DOHH2 (cell line): Measurements from ENCODE around the gene TET1.

Experiments
- H3F3A ChIP-seq: fragments of 200-600 bp; sonication (generic), shearing (Covaris generic); 2 replicates; pipeline ENCODE4 v1.6.0; 2016; ENCODE audit warnings: antibody characterized with exemption, mild to moderate bottlenecking; ENCODE audit not compliant: control insufficient read depth, insufficient read depth
- H3K27ac ChIP-seq: fragments of 200-600 bp; sonication (generic); 2 replicates; pipeline ENCODE4 v1.5.1; 2014; ENCODE audit warnings: low read depth, mild to moderate bottlenecking, low read length, moderate library complexity
- H3K27me3 ChIP-seq: fragments of 200-600 bp; sonication (generic); 2 replicates; pipeline ENCODE4 v1.6.1; 2014; ENCODE audit warnings: mild to moderate bottlenecking, low read length, mixed read lengths; ENCODE audit not compliant: control insufficient read depth
- H3K36me3 ChIP-seq: fragments of 200-600 bp; sonication (generic); 2 replicates; pipeline ENCODE4 v1.6.1; 2014; ENCODE audit warnings: mild to moderate bottlenecking, low read length, moderate library complexity, mixed read lengths; ENCODE audit not compliant: control insufficient read depth
- H3K4me1 ChIP-seq: fragments of 200-600 bp; sonication (generic); 2 replicates; pipeline ENCODE4 v1.6.1; 2014; ENCODE audit warnings: mild to moderate bottlenecking, low read length, mixed read lengths; ENCODE audit not compliant: control insufficient read depth
- H3K4me2 ChIP-seq: fragments of 200-600 bp; sonication (generic); 2 replicates; pipeline ENCODE4 v1.6.0; 2014; ENCODE audit warnings: mild to moderate bottlenecking, low read length, moderate library complexity
- H3K4me3 ChIP-seq: fragments of 200-600 bp; sonication (generic); 2 replicates; pipeline ENCODE4 v1.5.1; 2014; ENCODE audit warnings: mild to moderate bottlenecking, low read length, mixed read lengths
- H3K79me2 ChIP-seq: fragments of 200-600 bp; sonication (generic); 2 replicates; pipeline ENCODE4 v1.6.1; 2014; ENCODE audit warnings: mild to moderate bottlenecking, low read length, mixed read lengths; ENCODE audit not compliant: control insufficient read depth
- H3K9me2 ChIP-seq: fragments of 200-600 bp; sonication (generic); replicated peaks from 2 replicates; pipeline ENCODE4 v1.6.1; 2014; ENCODE audit warnings: mild to moderate bottlenecking, low read length, mixed read lengths; ENCODE audit not compliant: control insufficient read depth
- H3K9me3 ChIP-seq: fragments of 200-600 bp; sonication (generic); 2 replicates; pipeline ENCODE4 v1.6.1; 2014; ENCODE audit warnings: antibody characterized with exemption, low read length, mixed read lengths; ENCODE audit not compliant: control insufficient read depth, insufficient read depth
- H4K20me1 ChIP-seq: fragments of 200-600 bp; sonication (generic); 2 replicates; pipeline ENCODE4 v1.6.0; 2014; ENCODE audit warnings: low read depth, mild to moderate bottlenecking, antibody characterized with exemption, low read length, moderate library complexity; ENCODE audit not compliant: control insufficient read depth, insufficient read depth
- EZH2phosphoT487 ChIP-seq: fragments of 200-600 bp; sonication (generic); IDR thresholded peaks from 2 replicates; pipeline ENCODE4 v1.6.1; 2017; ENCODE audit warnings: borderline replicate concordance, mild to moderate bottlenecking, antibody characterized with exemption, low read length, moderate library complexity, mixed read lengths
- TF ChIP-seq, protein P1 (sequence below): fragments of 200-600 bp; sonication (generic); IDR thresholded peaks from one replicate; pipeline ENCODE4 v1.5.1; 2014; ENCODE audit warnings: antibody characterized with exemption, mild to moderate bottlenecking, low read depth, low read length; ENCODE audit not compliant: poor library complexity, severe bottlenecking

TET1 gene

DNA sequence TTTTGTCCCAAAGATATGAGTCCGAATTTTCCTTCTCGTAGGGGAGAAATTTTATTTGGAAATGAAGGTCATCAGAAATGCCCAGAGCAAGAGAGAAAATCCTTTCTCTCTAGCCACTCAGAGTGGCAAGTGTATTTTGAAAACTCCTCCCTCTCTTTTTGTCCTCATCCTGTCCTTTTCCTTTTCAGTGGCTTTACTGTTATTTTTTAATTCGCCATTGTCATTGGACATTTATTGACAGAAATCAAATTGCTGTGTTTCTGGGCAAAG is 39.6 kb downstream of the TET1 start:
- no peak for TF ChIP-seq EZH2phosphoT487
- TF ChIP-seq, protein P1, sequence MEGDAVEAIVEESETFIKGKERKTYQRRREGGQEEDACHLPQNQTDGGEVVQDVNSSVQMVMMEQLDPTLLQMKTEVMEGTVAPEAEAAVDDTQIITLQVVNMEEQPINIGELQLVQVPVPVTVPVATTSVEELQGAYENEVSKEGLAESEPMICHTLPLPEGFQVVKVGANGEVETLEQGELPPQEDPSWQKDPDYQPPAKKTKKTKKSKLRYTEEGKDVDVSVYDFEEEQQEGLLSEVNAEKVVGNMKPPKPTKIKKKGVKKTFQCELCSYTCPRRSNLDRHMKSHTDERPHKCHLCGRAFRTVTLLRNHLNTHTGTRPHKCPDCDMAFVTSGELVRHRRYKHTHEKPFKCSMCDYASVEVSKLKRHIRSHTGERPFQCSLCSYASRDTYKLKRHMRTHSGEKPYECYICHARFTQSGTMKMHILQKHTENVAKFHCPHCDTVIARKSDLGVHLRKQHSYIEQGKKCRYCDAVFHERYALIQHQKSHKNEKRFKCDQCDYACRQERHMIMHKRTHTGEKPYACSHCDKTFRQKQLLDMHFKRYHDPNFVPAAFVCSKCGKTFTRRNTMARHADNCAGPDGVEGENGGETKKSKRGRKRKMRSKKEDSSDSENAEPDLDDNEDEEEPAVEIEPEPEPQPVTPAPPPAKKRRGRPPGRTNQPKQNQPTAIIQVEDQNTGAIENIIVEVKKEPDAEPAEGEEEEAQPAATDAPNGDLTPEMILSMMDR, result no peak
- H3K9me3 ChIP-seq, result no peaks in the 10 kb centered on the region
- no peaks in the 10 kb centered on the region for H3K9me2 ChIP-seq
- peaks cover 11% of the 10 kb centered on the region; the same call in 1 of the 2 replicates for H3K36me3 ChIP-seq
- peaks cover 4% of the 10 kb centered on the region for H3K79me2 ChIP-seq
- peaks cover 4% of the 10 kb centered on the region; the same call in 1 of the 2 replicates for H3F3A ChIP-seq
- H3K27me3 ChIP-seq, result no peaks in the 10 kb centered on the region
- H4K20me1 ChIP-seq, result no peaks in the 10 kb centered on the region
- H3K4me3 ChIP-seq, result peak overlapping the region; percentile 90
- H3K4me2 ChIP-seq, result peak overlapping the region; percentile 98
- peaks cover 31% of the 10 kb centered on the region for H3K4me1 ChIP-seq
- H3K27ac ChIP-seq, result no peak overlapping the region

DNA sequence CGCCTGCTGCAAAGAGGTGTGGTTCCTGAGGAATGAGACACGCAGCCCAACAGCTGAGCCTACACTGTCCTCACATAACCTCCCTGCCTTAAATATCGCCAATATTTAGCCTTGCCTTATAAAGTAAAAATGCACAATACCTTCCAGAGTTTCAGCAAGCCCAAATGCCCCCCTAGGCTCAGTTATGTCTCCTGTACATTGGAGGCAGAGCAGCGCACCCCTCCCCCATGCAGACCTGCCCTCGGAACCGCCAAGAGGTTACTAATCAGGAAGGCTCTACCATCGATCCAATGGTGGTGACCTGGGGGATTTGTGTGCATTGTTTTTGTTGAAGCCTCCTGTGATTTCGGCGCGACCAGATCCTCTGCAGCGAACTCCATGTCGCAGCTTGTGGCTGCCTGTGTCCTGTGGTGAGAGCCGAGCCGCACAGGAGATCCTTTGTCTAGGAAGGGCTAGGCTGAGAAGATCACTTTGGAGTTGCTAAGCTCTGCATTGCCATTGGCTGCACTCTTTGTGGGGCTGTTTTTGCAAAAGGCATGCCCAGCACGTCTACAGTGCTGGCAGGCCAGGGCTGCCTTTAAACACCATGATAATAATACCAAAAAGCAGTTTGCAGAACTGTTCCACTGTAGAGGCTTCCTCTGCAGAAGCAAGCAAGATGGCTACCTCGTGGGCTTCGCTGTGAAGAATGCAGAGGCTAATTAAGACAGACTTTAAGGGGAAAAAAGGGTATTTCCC is 40.1 kb downstream of the TET1 start:
- H3K9me3 ChIP-seq, result no peaks in the 10 kb centered on the region
- peak overlapping the region; percentile 98 for H3K4me2 ChIP-seq
- H3K27me3 ChIP-seq, result no peaks in the 10 kb centered on the region
- H3K4me3 ChIP-seq, result peak overlapping the region; percentile 90
- no peaks in the 10 kb centered on the region for H3K9me2 ChIP-seq
- peaks cover 11% of the 10 kb centered on the region; the same call in 1 of the 2 replicates for H3K36me3 ChIP-seq
- H3K79me2 ChIP-seq, result peaks cover 4% of the 10 kb centered on the region
- peaks cover 31% of the 10 kb centered on the region for H3K4me1 ChIP-seq
- H4K20me1 ChIP-seq, result no peaks in the 10 kb centered on the region
- TF ChIP-seq EZH2phosphoT487, result no peak
- TF ChIP-seq, protein P1, result no peak
- H3K27ac ChIP-seq, result peak overlapping the region; percentile 68
- H3F3A ChIP-seq, result peaks cover 4% of the 10 kb centered on the region; the same call in 1 of the 2 replicates

DNA sequence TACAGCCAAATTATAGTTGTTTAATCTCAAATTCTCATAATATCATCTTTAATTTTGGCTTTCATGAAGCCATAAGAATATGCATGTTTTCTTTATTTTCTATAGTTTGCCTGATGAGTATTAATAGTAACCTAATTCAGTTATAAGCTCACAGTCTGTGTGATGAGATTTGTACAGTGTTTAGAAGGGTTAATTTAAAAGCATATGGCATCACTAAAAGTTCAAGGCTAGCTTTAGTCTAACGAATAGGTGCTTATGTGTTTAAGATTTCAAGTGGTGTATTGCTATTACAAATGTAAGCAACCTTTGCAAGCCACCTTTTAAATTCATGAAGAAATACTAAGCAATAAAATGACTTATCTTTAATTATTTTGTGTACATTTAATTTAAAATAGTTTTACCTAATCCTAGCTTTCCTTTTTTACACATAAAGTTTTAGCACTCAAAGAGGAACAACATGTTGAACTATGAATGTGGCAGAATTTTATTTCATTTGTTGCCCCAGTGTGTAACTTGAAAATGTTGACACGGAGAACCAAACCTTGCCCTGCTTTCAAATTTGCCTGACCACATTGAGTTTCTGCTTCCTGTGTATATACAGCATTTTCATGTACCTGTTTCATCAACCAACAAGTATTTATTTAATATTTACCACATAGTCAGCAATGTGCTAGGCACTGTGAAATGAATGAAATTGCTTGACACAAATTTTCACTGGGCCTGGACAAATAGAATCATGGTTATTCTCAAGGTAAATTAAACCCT is 41.5 kb downstream of the TET1 start:
- peak overlapping the region; percentile 98 for H3K4me2 ChIP-seq
- no peak overlapping the region for H3K27ac ChIP-seq
- H3K4me1 ChIP-seq, result peaks cover 31% of the 10 kb centered on the region

DNA sequence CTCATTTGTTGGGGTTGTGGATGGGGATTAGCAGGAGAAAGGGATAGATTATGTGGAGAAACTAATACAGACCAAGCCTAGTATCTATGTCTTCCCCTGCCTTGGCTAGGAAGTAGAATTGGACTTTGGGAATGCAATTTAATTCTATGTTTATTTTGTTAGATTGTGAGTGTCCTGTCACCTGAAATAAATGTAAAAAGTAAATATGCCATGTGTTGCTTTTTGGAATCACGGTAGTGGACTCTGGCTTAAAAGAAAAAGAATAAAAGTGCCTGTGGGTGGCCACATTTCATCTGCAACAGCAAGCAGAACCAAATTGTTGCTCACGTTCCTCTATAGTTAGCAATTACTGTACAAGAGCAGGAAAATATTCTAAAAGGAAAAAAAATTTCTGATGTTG is 42.3 kb downstream of the TET1 start:
- Histone ChIP-seq H3K79me2 (peaks cover 4% of the 10 kb centered on the region), H4K20me1 (no peaks in the 10 kb centered on the region), H3F3A (peaks cover 4% of the 10 kb centered on the region; the same call in 1 of the 2 replicates), H3K9me3 (no peaks in the 10 kb centered on the region), H3K4me3 (peak overlapping the region; percentile 90), H3K36me3 (peaks cover 11% of the 10 kb centered on the region; the same call in 1 of the 2 replicates), H3K4me2 (peak overlapping the region; percentile 98), H3K27ac (no peak overlapping the region), H3K9me2 (no peaks in the 10 kb centered on the region), H3K27me3 (no peaks in the 10 kb centered on the region), H3K4me1 (peaks cover 31% of the 10 kb centered on the region)
- TF ChIP-seq, protein P1, result no peak
- no peak for TF ChIP-seq EZH2phosphoT487

More for the DNA sequence above, 41.5 kb downstream of the TET1 start:
- Histone ChIP-seq H3K4me3 (peak overlapping the region; percentile 90), H3K27me3 (no peaks in the 10 kb centered on the region), H3K9me2 (no peaks in the 10 kb centered on the region), H3F3A (peaks cover 4% of the 10 kb centered on the region; the same call in 1 of the 2 replicates), H3K9me3 (no peaks in the 10 kb centered on the region), H3K79me2 (peaks cover 4% of the 10 kb centered on the region), H3K36me3 (peaks cover 11% of the 10 kb centered on the region; the same call in 1 of the 2 replicates), H4K20me1 (no peaks in the 10 kb centered on the region)
- TF ChIP-seq EZH2phosphoT487, result no peak
